ENCODE measurements around the gene SLC35F2. TPM values are rescaled to one million over a fixed set of nuclear protein-coding genes. Genes with fewer than 3 reads are reported as not detected.
A peak's percentile ranks its signal among the peaks of the same experiment; 100 is the strongest.

SLC35F2 gene
- total RNA-seq, 2 donors from 2014 or later = 26.3 to 31.9 TPM

DNA sequence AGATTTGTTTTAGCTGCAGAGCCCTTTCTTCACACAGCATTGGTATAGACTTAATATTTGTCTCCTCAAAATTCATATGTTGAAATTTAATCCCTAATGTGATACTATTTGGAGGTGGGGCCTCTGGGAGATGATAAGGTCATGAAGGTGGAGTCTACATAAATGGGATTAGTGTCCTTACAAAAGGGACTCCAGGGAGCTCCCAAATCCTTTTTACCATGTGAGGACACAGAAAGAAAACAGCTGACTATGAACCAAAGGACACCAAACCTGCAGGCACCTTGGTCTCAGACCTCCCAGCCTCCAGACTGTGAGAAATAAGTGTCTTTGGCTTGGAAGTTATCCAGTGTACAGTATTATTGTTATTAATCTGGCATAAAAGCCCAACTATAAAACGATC, 10.2 kb downstream of the SLC35F2 start:
- DNase-seq = no peak
- H3K36me3 ChIP-seq = no peaks in the 10 kb centered on the region
- H3K4me3 ChIP-seq = no peak overlapping the region
- no peaks in the 10 kb centered on the region for H3K27me3 ChIP-seq
- no peaks in the 10 kb centered on the region for H3K9me3 ChIP-seq
- TF ChIP-seq, protein P1, sequence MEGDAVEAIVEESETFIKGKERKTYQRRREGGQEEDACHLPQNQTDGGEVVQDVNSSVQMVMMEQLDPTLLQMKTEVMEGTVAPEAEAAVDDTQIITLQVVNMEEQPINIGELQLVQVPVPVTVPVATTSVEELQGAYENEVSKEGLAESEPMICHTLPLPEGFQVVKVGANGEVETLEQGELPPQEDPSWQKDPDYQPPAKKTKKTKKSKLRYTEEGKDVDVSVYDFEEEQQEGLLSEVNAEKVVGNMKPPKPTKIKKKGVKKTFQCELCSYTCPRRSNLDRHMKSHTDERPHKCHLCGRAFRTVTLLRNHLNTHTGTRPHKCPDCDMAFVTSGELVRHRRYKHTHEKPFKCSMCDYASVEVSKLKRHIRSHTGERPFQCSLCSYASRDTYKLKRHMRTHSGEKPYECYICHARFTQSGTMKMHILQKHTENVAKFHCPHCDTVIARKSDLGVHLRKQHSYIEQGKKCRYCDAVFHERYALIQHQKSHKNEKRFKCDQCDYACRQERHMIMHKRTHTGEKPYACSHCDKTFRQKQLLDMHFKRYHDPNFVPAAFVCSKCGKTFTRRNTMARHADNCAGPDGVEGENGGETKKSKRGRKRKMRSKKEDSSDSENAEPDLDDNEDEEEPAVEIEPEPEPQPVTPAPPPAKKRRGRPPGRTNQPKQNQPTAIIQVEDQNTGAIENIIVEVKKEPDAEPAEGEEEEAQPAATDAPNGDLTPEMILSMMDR (IDR thresholded peaks at IDR 0.05) = no peak
- H3K4me1 ChIP-seq = no peaks in the 10 kb centered on the region
- H3K9ac ChIP-seq (ENCODE audit: low read depth in 2 of 2, low read length in 2 of 2) = no peak overlapping the region
- no peak overlapping the region for H3K27ac ChIP-seq
- intact Hi-C loops (cut with DNase I) = no loop called here

DNA sequence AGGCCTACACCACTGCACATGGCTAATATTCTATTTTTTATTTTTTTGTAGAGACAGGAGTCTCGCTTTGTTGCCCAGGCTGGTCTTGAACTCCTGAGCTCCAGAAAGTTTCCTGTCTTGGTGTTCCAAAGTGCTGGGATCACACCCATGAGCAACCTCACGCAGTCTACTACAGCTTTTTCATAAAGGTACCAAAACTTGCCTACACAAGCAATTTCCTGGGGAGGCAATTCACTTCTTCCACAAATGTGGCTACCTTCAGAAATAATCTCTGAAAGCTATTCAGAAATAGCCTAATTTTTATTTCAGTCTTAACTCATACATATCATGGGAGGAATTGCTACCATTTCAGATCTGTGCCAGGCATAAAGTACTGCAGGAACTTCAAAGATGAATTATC, 11.4 kb downstream of the SLC35F2 start:
- no peak overlapping the region for H3K9ac ChIP-seq (ENCODE audit: low read depth in 2 of 2, low read length in 2 of 2)
- no peak overlapping the region for H3K4me3 ChIP-seq
- H3K9me3 ChIP-seq = no peaks in the 10 kb centered on the region
- TF ChIP-seq, protein P1 (IDR thresholded peaks at IDR 0.05) = no peak
- H3K27ac ChIP-seq = no peak overlapping the region
- intact Hi-C loops (cut with DNase I) = no loop called here
- no peak for DNase-seq
- H3K27me3 ChIP-seq = no peaks in the 10 kb centered on the region
- H3K36me3 ChIP-seq = no peaks in the 10 kb centered on the region
- no peaks in the 10 kb centered on the region for H3K4me1 ChIP-seq

DNA sequence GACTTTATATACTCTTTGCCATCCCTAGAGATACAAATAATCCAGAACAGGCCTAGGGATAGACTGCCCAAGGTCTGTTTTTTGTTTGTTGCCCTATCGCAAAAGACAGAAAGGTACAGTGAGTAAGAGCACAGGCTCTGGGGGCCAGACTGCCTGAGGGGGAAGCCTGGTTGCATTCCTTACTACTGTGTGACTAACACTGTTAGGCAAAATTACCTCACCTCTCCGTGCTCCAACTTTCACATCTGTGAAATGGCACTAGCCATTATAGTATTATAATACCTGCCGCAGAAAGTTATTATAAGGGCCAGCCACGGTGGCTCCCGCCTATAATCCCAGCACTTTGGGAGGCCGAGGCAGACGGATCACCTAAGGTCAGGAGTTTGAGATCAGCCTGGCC, 14.5 kb downstream of the SLC35F2 start:
- TF ChIP-seq, protein P1 (IDR thresholded peaks at IDR 0.05) = no peak

DNA sequence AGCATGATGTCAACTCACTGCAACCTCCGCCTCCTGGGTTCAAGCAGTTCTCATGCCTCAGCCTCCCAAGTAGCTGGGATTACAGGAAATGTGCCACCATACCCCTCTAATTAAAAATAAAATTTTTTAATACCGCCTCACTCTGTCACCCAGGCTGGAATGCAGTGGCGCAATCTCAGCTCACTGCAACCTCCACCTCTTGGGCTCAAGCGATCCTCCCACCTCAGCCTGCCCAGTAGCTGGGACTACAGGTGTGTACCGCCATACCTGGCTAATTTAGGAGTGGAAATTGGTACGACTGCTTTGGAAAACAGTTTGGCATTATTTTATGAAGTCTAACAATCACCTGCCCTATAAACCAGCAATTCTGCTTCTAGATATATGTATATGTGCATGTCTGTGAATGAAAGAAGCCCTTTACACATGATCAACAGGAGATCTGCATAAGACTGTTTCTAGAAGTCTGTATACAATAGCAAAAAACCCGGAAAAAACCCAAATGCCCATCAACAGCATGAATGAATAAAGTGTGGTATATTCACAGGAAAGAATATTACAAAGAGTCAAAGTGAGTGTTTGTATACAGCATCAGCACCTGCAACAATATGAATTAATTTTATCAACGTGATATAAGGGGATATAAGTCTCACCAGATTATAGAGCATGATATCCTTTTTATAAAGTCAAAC, 16.0 kb downstream of the SLC35F2 start:
- no peaks in the 10 kb centered on the region for H3K27me3 ChIP-seq
- H3K27ac ChIP-seq = no peak overlapping the region
- H3K4me1 ChIP-seq = peaks cover 8% of the 10 kb centered on the region
- DNase-seq = no peak
- TF ChIP-seq, protein P1 (IDR thresholded peaks at IDR 0.05) = no peak
- H3K9me3 ChIP-seq = no peaks in the 10 kb centered on the region
- intact Hi-C loops (cut with DNase I) = no loop called here
- no peaks in the 10 kb centered on the region for H3K36me3 ChIP-seq
- H3K9ac ChIP-seq (ENCODE audit: low read depth in 2 of 2, low read length in 2 of 2) = no peak overlapping the region
- H3K4me3 ChIP-seq = no peak overlapping the region

More for the DNA sequence above, 14.5 kb downstream of the SLC35F2 start:
- no peak overlapping the region for H3K27ac ChIP-seq
- no peak for DNase-seq
- H3K4me1 ChIP-seq = peaks cover 8% of the 10 kb centered on the region
- no peaks in the 10 kb centered on the region for H3K27me3 ChIP-seq
- intact Hi-C loops (cut with DNase I) = no loop called here
- H3K9me3 ChIP-seq = no peaks in the 10 kb centered on the region
- H3K4me3 ChIP-seq = no peak overlapping the region
- H3K36me3 ChIP-seq = no peaks in the 10 kb centered on the region
- no peak overlapping the region for H3K9ac ChIP-seq (ENCODE audit: low read depth in 2 of 2, low read length in 2 of 2)

DNA sequence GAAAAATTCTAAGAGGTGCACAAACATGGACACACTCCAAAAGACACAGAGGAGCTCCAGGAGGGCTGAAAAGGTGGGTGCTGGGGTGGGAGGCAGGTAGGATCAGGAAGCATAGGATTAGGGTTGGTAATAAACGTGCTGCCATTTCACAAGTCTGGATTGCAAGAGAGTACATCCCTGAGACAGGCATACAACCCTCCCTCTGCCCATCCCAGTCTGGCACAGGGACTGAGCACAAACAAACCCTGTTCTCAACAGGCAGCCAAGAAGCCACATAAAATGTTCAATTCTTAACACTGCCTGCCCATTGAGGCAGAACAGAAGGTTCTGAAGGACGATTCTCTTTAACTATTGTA, 18.5 kb downstream of the SLC35F2 start:
- DNase-seq = no peak
- Histone ChIP-seq H3K27me3 (no peaks in the 10 kb centered on the region), H3K9ac (ENCODE audit: low read depth in 2 of 2, low read length in 2 of 2) (peak overlapping the region in 1 of 2 donors; percentile 1), H3K4me3 (no peak overlapping the region), H3K36me3 (no peaks in the 10 kb centered on the region), H3K4me1 (peaks cover 8% of the 10 kb centered on the region), H3K27ac (peak overlapping the region; percentile 60), H3K9me3 (no peaks in the 10 kb centered on the region)
- intact Hi-C loops (cut with DNase I) = no loop called here
- TF ChIP-seq, protein P1 (IDR thresholded peaks at IDR 0.05) = no peak

All from colonic mucosa (tissue), 4 donors.